ENCODE data around the gene RBM15. TPM values are rescaled to one million over a fixed set of nuclear protein-coding genes. Genes with fewer than 3 reads are reported as not detected.
A peak's percentile ranks its signal among the peaks of the same experiment; 100 is the strongest.

Gene RBM15
- total and polyA plus RNA-seq, 2 donors (not counting 1 experiment from before 2014, with no cell fraction given) = 8.4 to 25.9 TPM

GRCh38 chr1:110307239-110307974, 31.8 kb upstream of the RBM15 start:
- Histone ChIP-seq H4K20me1 (ENCODE audit: control insufficient read depth, extremely low read depth, insufficient read depth, low read length) (no peaks in the 10 kb centered on the region), H3K79me2 (ENCODE audit: control insufficient read depth, insufficient read depth, low read length) (no peaks in the 10 kb centered on the region), H2AFZ (ENCODE audit: low read length) (no peak overlapping the region), H3K36me3 (ENCODE audit: control insufficient read depth, insufficient read depth, low read length) (no peaks in the 10 kb centered on the region), H3K9ac (ENCODE audit: insufficient read depth, low read length) (no peak overlapping the region), H3K4me1 (ENCODE audit: control insufficient read depth, extremely low read depth, insufficient read depth, low read length) (peaks cover 15% of the 10 kb centered on the region), H3K4me3 (replicated peaks in 1 of 4; ENCODE audit: control extremely low read depth in 1 of 4, insufficient read depth in 1 of 4, low read depth in 3 of 4, low read length in 4 of 4) (no peak overlapping the region), H3K4me2 (ENCODE audit: extremely low read depth, insufficient read depth, low read length) (no peak overlapping the region), H3K9me3 (ENCODE audit: control insufficient read depth, insufficient read depth, low read depth, low read length) (no peaks in the 10 kb centered on the region), H3K27me3 (ENCODE audit: control insufficient read depth, insufficient read depth, low read length) (no peaks in the 10 kb centered on the region), H3K27ac (ENCODE audit: insufficient read depth, low read length) (no peak overlapping the region)
- TF ChIP-seq EZH2 (IDR thresholded peaks at IDR 0.05; ENCODE audit: low read length, missing control alignments) (no peak), CTCF (conservative IDR thresholded peaks at IDR 0.05 in 1 of 2, IDR thresholded peaks at IDR 0.05 in 1 of 2; ENCODE audit: low read depth in 1 of 2, low read length in 2 of 2) (no peak)
- peak in 1 of 2 donors; percentile 56 for DNase-seq (ENCODE audit: low read depth in 2 of 2)

GRCh38 chr1:110308247-110308646, 30.9 kb upstream of the RBM15 start:
- no peak overlapping the region for H3K27ac ChIP-seq (ENCODE audit: insufficient read depth, low read length)
- H3K4me3 ChIP-seq (replicated peaks in 1 of 4; ENCODE audit: control extremely low read depth in 1 of 4, insufficient read depth in 1 of 4, low read depth in 3 of 4, low read length in 4 of 4) = no peak overlapping the region
- H3K4me2 ChIP-seq (ENCODE audit: extremely low read depth, insufficient read depth, low read length) = no peak overlapping the region
- no peaks in the 10 kb centered on the region for H3K36me3 ChIP-seq (ENCODE audit: control insufficient read depth, insufficient read depth, low read length)
- no peaks in the 10 kb centered on the region for H3K79me2 ChIP-seq (ENCODE audit: control insufficient read depth, insufficient read depth, low read length)
- DNase-seq (ENCODE audit: low read depth in 2 of 2) = peak; percentile 36 to 94
- H4K20me1 ChIP-seq (ENCODE audit: control insufficient read depth, extremely low read depth, insufficient read depth, low read length) = no peaks in the 10 kb centered on the region
- no peak overlapping the region for H2AFZ ChIP-seq (ENCODE audit: low read length)
- H3K9me3 ChIP-seq (ENCODE audit: control insufficient read depth, insufficient read depth, low read depth, low read length) = no peaks in the 10 kb centered on the region
- H3K4me1 ChIP-seq (ENCODE audit: control insufficient read depth, extremely low read depth, insufficient read depth, low read length) = peaks cover 15% of the 10 kb centered on the region
- H3K9ac ChIP-seq (ENCODE audit: insufficient read depth, low read length) = no peak overlapping the region
- no peaks in the 10 kb centered on the region for H3K27me3 ChIP-seq (ENCODE audit: control insufficient read depth, insufficient read depth, low read length)
- TF ChIP-seq CTCF (conservative IDR thresholded peaks at IDR 0.05 in 1 of 2, IDR thresholded peaks at IDR 0.05 in 1 of 2; ENCODE audit: low read depth in 1 of 2, low read length in 2 of 2) (no peak), EZH2 (IDR thresholded peaks at IDR 0.05; ENCODE audit: low read length, missing control alignments) (no peak)

- Histone ChIP-seq H4K20me1 (ENCODE audit: control insufficient read depth, extremely low read depth, insufficient read depth, low read length) (no peaks in the 10 kb centered on the region), H3K27me3 (ENCODE audit: control insufficient read depth, insufficient read depth, low read length) (no peaks in the 10 kb centered on the region), H3K4me2 (ENCODE audit: extremely low read depth, insufficient read depth, low read length) (no peak overlapping the region), H3K36me3 (ENCODE audit: control insufficient read depth, insufficient read depth, low read length) (no peaks in the 10 kb centered on the region), H3K27ac (ENCODE audit: insufficient read depth, low read length) (no peak overlapping the region), H3K79me2 (ENCODE audit: control insufficient read depth, insufficient read depth, low read length) (no peaks in the 10 kb centered on the region), H3K4me1 (ENCODE audit: control insufficient read depth, extremely low read depth, insufficient read depth, low read length) (peaks cover 15% of the 10 kb centered on the region), H2AFZ (ENCODE audit: low read length) (no peak overlapping the region), H3K9ac (ENCODE audit: insufficient read depth, low read length) (no peak overlapping the region), H3K4me3 (replicated peaks in 1 of 4; ENCODE audit: control extremely low read depth in 1 of 4, insufficient read depth in 1 of 4, low read depth in 3 of 4, low read length in 4 of 4) (no peak overlapping the region), H3K9me3 (ENCODE audit: control insufficient read depth, insufficient read depth, low read depth, low read length) (no peaks in the 10 kb centered on the region)
- peak in 1 of 2 donors; percentile 76 for DNase-seq (ENCODE audit: low read depth in 2 of 2)
- TF ChIP-seq EZH2 (IDR thresholded peaks at IDR 0.05; ENCODE audit: low read length, missing control alignments) = no peak
- no peak for TF ChIP-seq CTCF (conservative IDR thresholded peaks at IDR 0.05 in 1 of 2, IDR thresholded peaks at IDR 0.05 in 1 of 2; ENCODE audit: low read depth in 1 of 2, low read length in 2 of 2)
Measured at GRCh38 chr1:110309139-110309538, 30.0 kb upstream of the RBM15 start.

Data from fibroblast of lung (primary cell).